Esophagus muscularis mucosa (tissue), 4 donors: ENCODE results near the gene TBC1D5. TPM values are rescaled to one million over a fixed set of nuclear protein-coding genes. Genes with fewer than 3 reads are reported as not detected.

ENCODE experiments used
- DNase-seq: peaks from one replicate; pipeline ENCODE4 v3.0.0-alpha.2; 2017; ENCODE audit errors: extremely low spot score
- H3K27ac ChIP-seq, 4 donors: fragments of 200-600 bp; sonication (generic); replicated peaks in 1 of 4; 1 replicate in 3 of 4; 2 replicates in 1 of 4; pipeline ENCODE4 v1.5.1; 2016 to 2019; ENCODE audit warnings: mild to moderate bottlenecking in 1 of 4
- H3K27me3 ChIP-seq, 4 donors: fragments of 200-600 bp; sonication (generic); one replicate each; pipeline versions ENCODE4 v1.5.1 to v1.6.0; 2016 to 2019
- H3K36me3 ChIP-seq, 4 donors: fragments of 200-600 bp; sonication (generic); one replicate each; pipeline ENCODE4 v1.5.1; 2016 to 2019
- H3K4me1 ChIP-seq, 4 donors: fragments of 200-600 bp; sonication (generic); one replicate each; pipeline ENCODE4 v1.5.1; 2016 to 2019
- H3K4me3 ChIP-seq, 4 donors: fragments of 200-600 bp; sonication (generic); 1 replicate in 2 of 4; 2 replicates in 2 of 4; pipeline ENCODE4 v1.5.1; 2016 to 2019; ENCODE audit warnings: mild to moderate bottlenecking in 4 of 4, moderate library complexity in 1 of 4
- H3K9me3 ChIP-seq, 4 donors: fragments of 200-600 bp; sonication (generic); 1 replicate in 3 of 4; 2 replicates in 1 of 4; pipeline ENCODE4 v1.5.1; 2016 to 2019
- CTCF ChIP-seq, 3 experiments: fragments of 200-600 bp in 2 of 3; fragments of 450-650 bp in 1 of 3; sonication (generic) in 2 of 3; IDR thresholded peaks; one replicate each; pipeline ENCODE4 v1.5.1; 2017 to 2019; ENCODE audit warnings: antibody characterized with exemption in 3 of 3, mild to moderate bottlenecking in 2 of 3, moderate library complexity in 1 of 3
- EP300 ChIP-seq: sonication (generic); formaldehyde crosslinking; IDR thresholded peaks from one replicate; pipeline ENCODE4 v1.6.1; 2017; ENCODE audit warnings: antibody characterized with exemption
- POLR2A ChIP-seq: fragments of 450-650 bp; IDR thresholded peaks from one replicate; pipeline ENCODE4 v1.6.1; 2017; ENCODE audit warnings: antibody characterized with exemption, moderate library complexity, mild to moderate bottlenecking, low read depth
- POLR2AphosphoS5 ChIP-seq, 2 donors: sonication (generic); formaldehyde crosslinking; IDR thresholded peaks; one replicate each; pipeline ENCODE4 v1.6.1; 2017; ENCODE audit warnings: antibody characterized with exemption in 2 of 2
- WGBS: methylation state at CpG from one replicate; pipeline ENCODE4 v1.1.5; 2018; 5-methylcytosine and 5-hydroxymethylcytosine counted together
- intact Hi-C: fragments of 100-400 bp; cut with DNase I; formaldehyde crosslinking; loops from one replicate; pipeline ENCODE4 v1.15.1; 2023
- total RNA-seq, 4 donors: library from RNA; depleted of rRNA; stranded (reverse); fragments of >200 nt; gene quantifications; one replicate each; pipeline versions ENCODE4 v1.1.0 to v1.2.1, GENCODE V29; 2016

Gene TBC1D5
- total RNA-seq, 4 donors from 2014 or later = 54.0 to 83.1 (median 63.6) TPM

- Histone ChIP-seq H3K4me3 (no peak overlapping the region), H3K4me1 (peaks cover 22 to 27% (median 23%) of the 10 kb centered on the region in 4 donors), H3K27ac (no peak overlapping the region), H3K27me3 (no peaks in the 10 kb centered on the region), H3K36me3 (no peaks in the 10 kb centered on the region), H3K9me3 (no peaks in the 10 kb centered on the region)
- DNase-seq = no peak
- intact Hi-C loops = no loop called here
- WGBS = 90% methylated on average over 1 of the region's 1 CpG
- TF ChIP-seq POLR2AphosphoS5 (IDR thresholded peaks at IDR 0.05) (no peak), EP300 (no peak), POLR2A (no peak), CTCF (IDR thresholded peaks at IDR 0.05) (no peak)
Observed at GRCh38 chr3:17176757-17177156, 565.7 kb downstream of the TBC1D5 start.

- Histone ChIP-seq H3K4me3 (no peak overlapping the region), H3K27me3 (no peaks in the 10 kb centered on the region), H3K36me3 (no peaks in the 10 kb centered on the region), H3K27ac (no peak overlapping the region), H3K9me3 (no peaks in the 10 kb centered on the region), H3K4me1 (peaks cover 22 to 27% (median 23%) of the 10 kb centered on the region in 4 donors)
- DNase-seq = no peak
- 98% methylated on average over 2 of the region's 2 CpGs for WGBS
- intact Hi-C loops = no loop called here
- TF ChIP-seq CTCF (IDR thresholded peaks at IDR 0.05) (no peak), POLR2AphosphoS5 (IDR thresholded peaks at IDR 0.05) (peak in 1 of 2 donors; percentile 23)
Observed at GRCh38 chr3:17175187-17175807, 567.1 kb downstream of the TBC1D5 start.

GRCh38 chr3:17166369-17166768 is 576.1 kb downstream of the TBC1D5 start:
- H3K27me3 ChIP-seq = no peaks in the 10 kb centered on the region
- TF ChIP-seq POLR2A (no peak), CTCF (IDR thresholded peaks at IDR 0.05) (no peak), EP300 (no peak), POLR2AphosphoS5 (IDR thresholded peaks at IDR 0.05) (no peak)
- no peak overlapping the region for H3K27ac ChIP-seq
- no peak overlapping the region for H3K4me3 ChIP-seq
- DNase-seq = no peak
- no peaks in the 10 kb centered on the region for H3K4me1 ChIP-seq
- no peaks in the 10 kb centered on the region for H3K9me3 ChIP-seq
- peaks cover 39 to 74% (median 50%) of the 10 kb centered on the region in 4 donors for H3K36me3 ChIP-seq
- 92% methylated on average over 7 of the region's 7 CpGs for WGBS
- intact Hi-C loops = no loop called here

GRCh38 chr3:17162116-17162515 is 580.3 kb downstream of the TBC1D5 start:
- Histone ChIP-seq H3K27ac (no peak overlapping the region), H3K27me3 (no peaks in the 10 kb centered on the region), H3K9me3 (no peaks in the 10 kb centered on the region), H3K4me1 (peaks cover 0 to 9% (median 0%) of the 10 kb centered on the region in 4 donors), H3K4me3 (no peak overlapping the region), H3K36me3 (peaks cover 42 to 96% (median 70%) of the 10 kb centered on the region in 4 donors)
- WGBS = 100% methylated on average over 2 of the region's 2 CpGs
- no peak for DNase-seq
- no peak for TF ChIP-seq POLR2AphosphoS5 (IDR thresholded peaks at IDR 0.05)
- TF ChIP-seq POLR2A = no peak
- TF ChIP-seq CTCF (IDR thresholded peaks at IDR 0.05) = no peak
- TF ChIP-seq EP300 = no peak
- intact Hi-C loops = no loop called here

GRCh38 chr3:17160597-17160996 is 581.8 kb downstream of the TBC1D5 start:
- intact Hi-C loops = no loop called here
- H3K4me1 ChIP-seq = peaks cover 0 to 9% (median 0%) of the 10 kb centered on the region in 4 donors

More at GRCh38 chr3:17160597-17160996, 581.8 kb downstream of the TBC1D5 start:
- H3K36me3 ChIP-seq = peaks cover 31 to 96% (median 66%) of the 10 kb centered on the region in 4 donors
- H3K27me3 ChIP-seq = no peaks in the 10 kb centered on the region
- DNase-seq = no peak
- H3K9me3 ChIP-seq = no peaks in the 10 kb centered on the region
- no peak overlapping the region for H3K27ac ChIP-seq
- WGBS = 93% methylated on average over 4 of the region's 4 CpGs
- no peak overlapping the region for H3K4me3 ChIP-seq
- TF ChIP-seq EP300 (no peak), POLR2A (no peak), POLR2AphosphoS5 (IDR thresholded peaks at IDR 0.05) (no peak), CTCF (IDR thresholded peaks at IDR 0.05) (no peak)
